Caki2 (cell line): ENCODE measurements around the gene FAU. TPM values are rescaled to one million over a fixed set of nuclear protein-coding genes. Genes with fewer than 3 reads are reported as not detected.
"Not testable (repeated sequence)": the region's sequence is repeated elsewhere in the genome, so short reads cannot be mapped to it uniquely, and the experiment has no call there.

ENCODE experiments used
- DNase-seq: peaks from one replicate; pipeline ENCODE4 v3.0.0-alpha.2; 2015; ENCODE audit warnings: low read depth
- in situ Hi-C: cut with HindIII; loops from 2 replicates; pipeline ENCODE4 v1.10.0; 2016; ENCODE audit warnings: low sequenced_read_pairs, low pct_unique_long_range_greater_than_20kb, mixed read lengths
- total RNA-seq: library from RNA; depleted of rRNA; stranded (reverse); fragments of >200 nt; shearing (Covaris generic); gene quantifications from 2 replicates; pipeline ENCODE4 v1.2.3, GENCODE V29; 2014; ENCODE audit warnings: low replicate concordance

The FAU gene
- total RNA-seq, 1 experiment from 2014 or later = 139 TPM

- no peak for DNase-seq
- in situ Hi-C loops = no loop called here
Measured at GRCh38 chr11:65127473-65128181, 5.7 kb upstream of the FAU start.

- in situ Hi-C loops = no loop called here
- DNase-seq = no peak
Measured at GRCh38 chr11:65126624-65127274, 4.8 kb upstream of the FAU start.

- DNase-seq = no peak
- in situ Hi-C loops = no loop called here
Measured at GRCh38 chr11:65125197-65126056, 3.5 kb upstream of the FAU start.

GRCh38 chr11:65124480-65125196, 2.7 kb upstream of the FAU start:
- DNase-seq = no peak
- in situ Hi-C loops = no loop called here

GRCh38 chr11:65121447-65121864, 478 bp downstream of the FAU start:
- in situ Hi-C loops = no loop called here

GRCh38 chr11:65120831-65121230, 1.1 kb downstream of the FAU start:
- in situ Hi-C loops = no loop called here
- no peak for DNase-seq

More at GRCh38 chr11:65121447-65121864, 478 bp downstream of the FAU start:
- DNase-seq = no peak

GRCh38 chr11:65119670-65119995, 2.3 kb downstream of the FAU start:
- in situ Hi-C loops = no loop called here
- DNase-seq = no peak

GRCh38 chr11:65118891-65119669, 2.9 kb downstream of the FAU start:
- in situ Hi-C loops, DNase-seq: not testable (repeated sequence)

- in situ Hi-C loops = no loop called here
- no peak for DNase-seq
Measured at GRCh38 chr11:65118097-65118837, 3.7 kb downstream of the FAU start.

- DNase-seq = peak; percentile 96
- in situ Hi-C loops = no loop called here
Measured at GRCh38 chr11:65117206-65118096, 4.5 kb downstream of the FAU start, which contains the start of gene ZNHIT2. Gene ZNHIT2, minus strand, starts transcription at chr11:65117701. Its CDS starts 48 bp downstream, at chr11:65117653.

- DNase-seq = no peak
- in situ Hi-C loops = no loop called here
Measured at GRCh38 chr11:65116370-65117205, 5.3 kb downstream of the FAU start.

- no peak for DNase-seq
- in situ Hi-C loops = no loop called here
Measured at GRCh38 chr11:65115361-65116082, 6.4 kb downstream of the FAU start.

GRCh38 chr11:65114538-65115171, 7.3 kb downstream of the FAU start:
- in situ Hi-C loops = no loop called here
- no peak for DNase-seq

- in situ Hi-C loops = no loop called here
Measured at GRCh38 chr11:65113839-65114238, 8.1 kb downstream of the FAU start.

More at GRCh38 chr11:65113839-65114238, 8.1 kb downstream of the FAU start:
- no peak for DNase-seq
